IMR-90 (cell line): ENCODE measurements around the gene DNASE1L1. TPM values are rescaled to one million over a fixed set of nuclear protein-coding genes. Genes with fewer than 3 reads are reported as not detected.
A peak's percentile ranks its signal among the peaks of the same experiment; 100 is the strongest.

ENCODE experiments used
- ATAC-seq: fragments of 200-7000 bp; cut with Tn5 transposase; 2 replicates; pipeline ENCODE4 v1.9.1; 2020; ENCODE audit warnings: low read depth, mild to moderate bottlenecking, moderate library complexity
- BruUV-seq: library from RNA; stranded (reverse); fragments of 400-500 nt; replicated peaks from 2 replicates; lab custom pipeline; 2021; lab: Mats Ljungman, UMichigan
- CTCF ChIA-PET: fragments of 300-600 bp; formaldehyde crosslinking; extraction: SDS; loops from one replicate; lab custom pipeline; 2021; ENCODE audit warnings: antibody characterized with exemption; lab: Yijun Ruan, JAX
- POLR2A ChIA-PET: fragments of 300-600 bp; sonication (Branson Sonifier 250); formaldehyde crosslinking; loops from one replicate; lab custom pipeline; 2022; ENCODE audit warnings: antibody characterized with exemption; ENCODE audit not compliant: unreplicated experiment; lab: Charles Lee
- DNase-seq: peaks from one replicate; pipeline ENCODE4 v3.0.0; 2013
- H2AFZ ChIP-seq: replicated peaks from 2 replicates; pipeline ENCODE3; 2013; ENCODE audit warnings: low read length, mild to moderate bottlenecking; ENCODE audit not compliant: poor library complexity
- H2AK5ac ChIP-seq: 2 replicates; pipeline ENCODE4 v1.6.1; 2013; ENCODE audit warnings: low read depth, low read length, inconsistent platforms
- H2AK9ac ChIP-seq: replicated peaks from 2 replicates; pipeline ENCODE3; 2013; ENCODE audit warnings: mild to moderate bottlenecking, low read depth, low read length, moderate library complexity; ENCODE audit not compliant: poor library complexity
- H2BK120ac ChIP-seq: 2 replicates; pipeline ENCODE4 v1.6.1; 2013; ENCODE audit warnings: low read depth, low read length, inconsistent platforms
- H2BK15ac ChIP-seq: 3 replicates; pipeline ENCODE4 v1.6.1; 2013; ENCODE audit warnings: low read depth, low read length, inconsistent platforms
- H2BK20ac ChIP-seq: 2 replicates; pipeline ENCODE4 v1.6.1; 2013; ENCODE audit warnings: low read depth, mild to moderate bottlenecking, inconsistent platforms, low read length, moderate library complexity
- H2BK5ac ChIP-seq: 2 replicates; pipeline ENCODE4 v1.6.1; 2013; ENCODE audit warnings: mild to moderate bottlenecking, low read depth, low read length, inconsistent platforms; ENCODE audit not compliant: poor library complexity, severe bottlenecking
- H3K14ac ChIP-seq: replicated peaks from 2 replicates; pipeline ENCODE4 v1.6.1; 2013; ENCODE audit warnings: low read depth, low read length, inconsistent platforms
- H3K18ac ChIP-seq: 2 replicates; pipeline ENCODE4 v1.6.1; 2013; ENCODE audit warnings: low read depth, low read length, control low read depth
- H3K23ac ChIP-seq: 2 replicates; pipeline ENCODE4 v1.6.1; 2013; ENCODE audit warnings: low read depth, low read length, inconsistent platforms
- H3K27ac ChIP-seq: 2 replicates; pipeline ENCODE4 v1.5.1; 2013; ENCODE audit warnings: mild to moderate bottlenecking, control low read depth, low read length; ENCODE audit not compliant: insufficient read depth
- H3K27me3 ChIP-seq: 2 replicates; pipeline ENCODE4 v1.6.1; 2013; ENCODE audit warnings: low read length; ENCODE audit not compliant: control insufficient read depth, insufficient read depth
- H3K36me3 ChIP-seq: 2 replicates; pipeline ENCODE4 v1.6.1; 2013; ENCODE audit warnings: low read length, mixed read lengths; ENCODE audit not compliant: control insufficient read depth, insufficient read depth
- H3K4ac ChIP-seq: 2 replicates; pipeline ENCODE4 v1.6.1; 2013; ENCODE audit warnings: low read depth, low read length, inconsistent platforms
- H3K4me1 ChIP-seq: 2 replicates; pipeline ENCODE4 v1.6.1; 2013; ENCODE audit warnings: low read length, mixed read lengths; ENCODE audit not compliant: control insufficient read depth, insufficient read depth
- H3K4me2 ChIP-seq: 2 replicates; pipeline ENCODE4 v1.6.1; 2013; ENCODE audit warnings: low read depth, mild to moderate bottlenecking, control low read depth, low read length, moderate library complexity
- H3K4me3 ChIP-seq: 2 replicates; pipeline ENCODE4 v1.5.1; 2013; ENCODE audit warnings: low read depth, mild to moderate bottlenecking, control low read depth, low read length, moderate library complexity; ENCODE audit not compliant: insufficient read depth
- H3K56ac ChIP-seq: 2 replicates; pipeline ENCODE4 v1.6.1; 2013; ENCODE audit warnings: low read length, inconsistent platforms; ENCODE audit not compliant: insufficient read depth; ENCODE audit errors: extremely low read depth
- H3K79me1 ChIP-seq, 2 experiments: 2 replicates each; pipeline ENCODE4 v1.6.1; 2013; ENCODE audit warnings: low read length in 2 of 2, inconsistent platforms in 1 of 2, low read depth in 1 of 2
- H3K9ac ChIP-seq: 2 replicates; pipeline ENCODE4 v1.6.1; 2013; ENCODE audit warnings: low read depth, low read length, control low read depth
- H3K9me1 ChIP-seq: 2 replicates; pipeline ENCODE4 v1.6.1; 2013; ENCODE audit warnings: low read length, inconsistent platforms; ENCODE audit not compliant: insufficient read depth
- H3K9me3 ChIP-seq: 2 replicates; pipeline ENCODE4 v1.6.1; 2013; ENCODE audit warnings: low read length; ENCODE audit not compliant: control insufficient read depth, insufficient read depth
- H4K20me1 ChIP-seq: 2 replicates; pipeline ENCODE4 v1.6.1; 2013; ENCODE audit warnings: low read length, inconsistent platforms; ENCODE audit not compliant: insufficient read depth
- H4K5ac ChIP-seq: 2 replicates; pipeline ENCODE4 v1.6.1; 2013; ENCODE audit warnings: mild to moderate bottlenecking, low read depth, low read length, control low read depth
- H4K8ac ChIP-seq, 2 experiments: 2 replicates each; pipeline ENCODE4 v1.6.1; 2013; ENCODE audit warnings: low read depth in 2 of 2, low read length in 2 of 2, control low read depth in 1 of 2, inconsistent platforms in 1 of 2
- H4K91ac ChIP-seq: 2 replicates; pipeline ENCODE4 v1.6.1; 2013; ENCODE audit warnings: low read depth, low read length, inconsistent platforms; ENCODE audit not compliant: insufficient read depth
- CTCF ChIP-seq: conservative IDR thresholded peaks from 2 replicates; pipeline ENCODE4 v1.5.1; 2012; ENCODE audit warnings: mild to moderate bottlenecking, low read depth, low read length, improper control_type of control experiment
- ELK1 ChIP-seq: fragments of 150-350 bp; IDR thresholded peaks from 2 replicates; pipeline ENCODE4 v1.6.1; 2016; ENCODE audit warnings: low read depth, mild to moderate bottlenecking, low read length, moderate library complexity, borderline replicate concordance
- POLR2A ChIP-seq: IDR thresholded peaks from 2 replicates; pipeline ENCODE4 v1.6.1; 2012; ENCODE audit warnings: mild to moderate bottlenecking, low read depth, low read length
- SMC3 ChIP-seq: fragments of 150-350 bp; IDR thresholded peaks from 2 replicates; pipeline ENCODE4 v1.6.1; 2016; ENCODE audit warnings: low read depth, mild to moderate bottlenecking, antibody characterized with exemption, low read length, moderate library complexity
- WGBS, 2 experiments: methylation state at CpG; one replicate each; pipeline versions ENCODE4 v1.1.5 to v1.1.7; 2013; ENCODE audit warnings: missing lambda C conversion rate in 2 of 2; ENCODE audit not compliant: insufficient read length in 1 of 2; ENCODE audit errors: extremely low coverage in 2 of 2; 5-methylcytosine and 5-hydroxymethylcytosine counted together
- dilution Hi-C: fragments of 300-500 bp; cut with HindIII; formaldehyde crosslinking; loops from one replicate; pipeline ENCODE4 v1.14.3; 2018; ENCODE audit warnings: low sequenced_read_pairs; ENCODE audit not compliant: unreplicated experiment
- in situ Hi-C: fragments of 300-500 bp; cut with MboI; formaldehyde crosslinking; loops from 3 replicates; pipeline ENCODE4 v1.14.3; 2019; ENCODE audit warnings: low sequenced_read_pairs, inconsistent platforms, mixed read lengths
- intact Hi-C: fragments of 100-400 bp; cut with micrococcal nuclease; formaldehyde crosslinking; loops from 2 replicates; pipeline ENCODE4 v1.10.0; 2022
- polyA plus RNA-seq, 3 experiments: library from polyadenylated mRNA; depleted of rRNA; stranded (reverse); fragments of >200 nt; gene quantifications; 2 replicates each; pipeline ENCODE4 v1.2.3, GENCODE V29; 2012; ENCODE audit warnings: low replicate concordance in 1 of 3
- total RNA-seq: library from RNA; depleted of rRNA; stranded (reverse); fragments of >200 nt; gene quantifications from 2 replicates; pipeline ENCODE4 v1.2.3, GENCODE V29; 2012

DNASE1L1 gene
- total and polyA plus RNA-seq, 2 of the 4 experiments (the other 2 are of a cell fraction) = 51.4 to 55.5 TPM

- peak overlapping the region in 1 of 2 experiments; percentile 57; a peak in 1 of 4 replicates for H4K8ac ChIP-seq
- H3K4me3 ChIP-seq = peak overlapping the region; percentile 74
- intact Hi-C loops (no loop called here), dilution Hi-C loops (no loop called here), in situ Hi-C loops (no loop called here)
- H3K56ac ChIP-seq = no peak overlapping the region
- H3K79me1 ChIP-seq = peaks cover 0 to 9% of the 10 kb centered on the region in 2 experiments; a peak in 2 of 4 replicates
- no peak overlapping the region for H4K5ac ChIP-seq
- peak overlapping the region; percentile 78 for H2AK9ac ChIP-seq
- ChIA-PET CTCF (no interaction called here), POLR2A (no interaction called here)
- H3K9me1 ChIP-seq = no peaks in the 10 kb centered on the region
- H3K4me2 ChIP-seq = peak overlapping the region; percentile 84
- H4K20me1 ChIP-seq = peaks cover 33% of the 10 kb centered on the region
- H3K14ac ChIP-seq = 0 out of 2 replicates have a peak overlapping the region, but pooled peaks have one; percentile 32
- no peaks in the 10 kb centered on the region for H3K27me3 ChIP-seq
- peak; percentile 52 for ATAC-seq
- 0 out of 2 replicates have a peak overlapping the region, but pooled peaks have one; percentile 40 for H2BK120ac ChIP-seq
- no peak overlapping the region for H2BK20ac ChIP-seq
- H3K4me1 ChIP-seq = peaks cover 4% of the 10 kb centered on the region; the same call in 1 of the 2 replicates
- H2BK5ac ChIP-seq = peak overlapping the region; percentile 97
- TF ChIP-seq CTCF = no peak
- no peak for TF ChIP-seq POLR2A
- no peak for TF ChIP-seq SMC3
- no peak for TF ChIP-seq ELK1
- peak overlapping the region; percentile 74 for H3K27ac ChIP-seq
- H2BK15ac ChIP-seq = no peak overlapping the region
- 18% methylated on average over 36 of the region's 65 CpGs; no CpG with 5 or more reads in 1 of the 2 experiments for WGBS, 2 experiments
- no peak overlapping the region for H4K91ac ChIP-seq
- H3K9me3 ChIP-seq = no peaks in the 10 kb centered on the region; the same call in 1 of the 2 replicates
- peaks cover 23% of the 10 kb centered on the region for H3K36me3 ChIP-seq
- H3K9ac ChIP-seq = no peak overlapping the region
- H2AFZ ChIP-seq = peak overlapping the region; percentile 89
- no peak for DNase-seq
- no TSS peak for BruUV-seq
- H3K18ac ChIP-seq = no peak overlapping the region
- no peak overlapping the region for H3K4ac ChIP-seq
- no peak overlapping the region for H3K23ac ChIP-seq
- H2AK5ac ChIP-seq = no peak overlapping the region
Measured at GRCh38 chrX:154457491-154458115, 48.5 kb upstream of the DNASE1L1 start.
